HepG2 (cell line): Measurements from ENCODE around the gene WNT9A. TPM values are rescaled to one million over a fixed set of nuclear protein-coding genes. Genes with fewer than 3 reads are reported as not detected.

Experiments used
- ATAC-seq: fragments of 200-7000 bp; cut with Tn5 transposase; 3 replicates; pipeline ENCODE4 v1.9.1; 2020; ENCODE audit warnings: mild to moderate bottlenecking, moderate library complexity
- BruUV-seq: library from RNA; stranded (reverse); fragments of 400-500 nt; replicated peaks from 2 replicates; lab custom pipeline; 2021; lab: Mats Ljungman, UMichigan
- CTCF ChIA-PET: fragments of 300-600 bp; formaldehyde crosslinking; extraction: SDS; loops from one replicate; lab custom pipeline; 2021; ENCODE audit warnings: low total read pairs, inconsistent platforms, low intra/inter-chr PET ratio; lab: Yijun Ruan, JAX
- POLR2A ChIA-PET: fragments of 350-600 bp; sonication (Branson Sonifier 250); formaldehyde crosslinking; loops from one replicate; lab custom pipeline; 2020; ENCODE audit warnings: antibody characterized with exemption, inconsistent platforms; lab: Yijun Ruan, JAX
- DNase-seq: peaks from one replicate; pipeline ENCODE4 v3.0.0-alpha.2; 2015; ENCODE audit warnings: low spot score
- FAIRE-seq: peaks from 3 replicates; lab custom pipeline; 2011; peaks lifted over from hg19 to GRCh38; lab: Jason Lieb, UNC
- H2AFZ ChIP-seq: one replicate; pipeline ENCODE4 v1.6.1; 2011; ENCODE audit warnings: low read length, inconsistent platforms
- H3K27ac ChIP-seq: fragments of 300-600 bp; 3 replicates; pipeline ENCODE4 v1.8.0; 2011; ENCODE audit warnings: mixed run types, mild to moderate bottlenecking, mixed read lengths, low read length, inconsistent platforms; ENCODE audit not compliant: insufficient read depth; ENCODE audit errors: extremely low read length
- H3K27me3 ChIP-seq, 2 experiments: fragments of 200-600 bp in 1 of 2; 2 replicates in 1 of 2; 3 replicates in 1 of 2; pipeline versions ENCODE4 v1.6.0 to v1.8.0; 2011; ENCODE audit warnings: low read length in 2 of 2, mild to moderate bottlenecking in 2 of 2, moderate library complexity in 2 of 2, inconsistent platforms in 1 of 2; ENCODE audit not compliant: insufficient read depth in 2 of 2, control insufficient read depth in 1 of 2
- H3K36me3 ChIP-seq, 2 experiments: fragments of 200-600 bp in 1 of 2; replicated peaks in 1 of 2; 2 replicates in 1 of 2; 3 replicates in 1 of 2; pipeline versions ENCODE4 v1.5.1 to v1.8.0; 2011; ENCODE audit warnings: low read length in 2 of 2, inconsistent platforms in 1 of 2; ENCODE audit not compliant: insufficient read depth in 2 of 2, control insufficient read depth in 1 of 2
- H3K4me1 ChIP-seq: 2 replicates; pipeline ENCODE4 v1.5.1; 2012; ENCODE audit warnings: low read length, inconsistent platforms; ENCODE audit not compliant: insufficient read depth
- H3K4me2 ChIP-seq: 2 replicates; pipeline ENCODE4 v1.6.0; 2011; ENCODE audit warnings: low read depth, low read length, inconsistent platforms
- H3K4me3 ChIP-seq, 3 experiments: fragments of 200-600 bp in 1 of 3; sonication (generic), shearing (Covaris generic) in 1 of 3; replicated peaks in 1 of 3; 2 replicates each; pipeline ENCODE4 v1.5.1; 2011 to 2016; ENCODE audit warnings: low read length in 3 of 3, inconsistent platforms in 2 of 3, low read depth in 2 of 3, mild to moderate bottlenecking in 2 of 3, control low read depth in 1 of 3, mixed read lengths in 1 of 3; ENCODE audit not compliant: insufficient read depth in 1 of 3
- H3K79me2 ChIP-seq: one replicate; pipeline ENCODE4 v1.6.1; 2011; ENCODE audit warnings: low read length, inconsistent platforms; ENCODE audit not compliant: insufficient read depth
- H3K9ac ChIP-seq: 2 replicates; pipeline ENCODE4 v1.6.0; 2011; ENCODE audit warnings: mild to moderate bottlenecking, low read depth, low read length, inconsistent platforms; ENCODE audit not compliant: insufficient read depth
- H3K9me3 ChIP-seq: 2 replicates; pipeline ENCODE4 v1.5.1; 2012; ENCODE audit warnings: mild to moderate bottlenecking, low read length
- H4K20me1 ChIP-seq: 2 replicates; pipeline ENCODE4 v1.6.0; 2011; ENCODE audit warnings: inconsistent platforms, mild to moderate bottlenecking, low read length, moderate library complexity; ENCODE audit not compliant: insufficient read depth
- ESRRA ChIP-seq: sonication (generic); formaldehyde crosslinking; IDR thresholded peaks from 2 replicates; pipeline ENCODE4 v1.5.1; 2020; ENCODE audit warnings: mild to moderate bottlenecking, low read depth, missing genetic modification reagents
- ETV6 ChIP-seq: sonication (generic); formaldehyde crosslinking; conservative IDR thresholded peaks from 2 replicates; pipeline ENCODE4 v1.4.0; 2020; ENCODE audit warnings: missing genetic modification reagents
- FOXA1 ChIP-seq, 2 experiments: fragments of 450-650 bp in 1 of 2; sonication (generic) in 1 of 2; formaldehyde crosslinking in 1 of 2; IDR thresholded peaks; 2 replicates each; pipeline versions ENCODE4 v1.4.0 to v1.6.1; 2016 to 2020; ENCODE audit warnings: missing genetic modification reagents in 1 of 2
- HNRNPL ChIP-seq: fragments of 200-400 bp; formaldehyde crosslinking; IDR thresholded peaks from 2 replicates; pipeline ENCODE4 v1.6.1; 2017; ENCODE audit warnings: mild to moderate bottlenecking, low read depth, low read length
- SMC3 ChIP-seq: IDR thresholded peaks from 2 replicates; pipeline ENCODE4 v1.6.1; 2011; ENCODE audit warnings: low read length, improper control_type of control experiment
- SMYD3 ChIP-seq: sonication (generic); formaldehyde crosslinking; IDR thresholded peaks from 2 replicates; pipeline ENCODE4 v1.8.1; 2023; ENCODE audit warnings: mild to moderate bottlenecking, missing genetic modification reagents
- ZNF224 ChIP-seq: sonication (generic); formaldehyde crosslinking; IDR thresholded peaks from 2 replicates; pipeline ENCODE4 v1.5.0; 2020; ENCODE audit warnings: mild to moderate bottlenecking, missing genetic modification reagents
- ZNF772 ChIP-seq: sonication (generic); formaldehyde crosslinking; IDR thresholded peaks from 2 replicates; pipeline ENCODE4 v1.5.0; 2020; ENCODE audit warnings: mild to moderate bottlenecking, missing genetic modification reagents
- ZSCAN20 ChIP-seq: sonication (generic); formaldehyde crosslinking; IDR thresholded peaks from 2 replicates; pipeline ENCODE4 v1.4.0; 2020; ENCODE audit warnings: missing genetic modification reagents, mild to moderate bottlenecking, borderline replicate concordance
- WGBS: methylation state at CpG from one replicate; pipeline ENCODE4 v1.1.6; 2017; ENCODE audit warnings: low lambda C conversion rate; 5-methylcytosine and 5-hydroxymethylcytosine counted together
- in situ Hi-C: cut with HindIII; loops from 2 replicates; pipeline ENCODE4 v1.10.0; 2017; ENCODE audit warnings: low pct_unique_long_range_greater_than_20kb; ENCODE audit not compliant: extremely low pct_ligation_motif_present
- intact Hi-C: fragments of 100-400 bp; cut with micrococcal nuclease; formaldehyde crosslinking; loops from one replicate; pipeline ENCODE4 v1.10.0; 2022; ENCODE audit not compliant: unreplicated experiment
- polyA plus RNA-seq, 8 experiments: library from polyadenylated mRNA; depleted of rRNA in 3 of 8; stranded (reverse) in 7 of 8; unstranded in 1 of 8; fragments of >200 nt; fragmentation: Illumina TruSeq in 4 of 8; extraction: Trizol in 4 of 8; gene quantifications; 2 replicates each; pipeline versions ENCODE4 v1.2.1 to v1.2.3, GENCODE V29; 2011 to 2016; ENCODE audit warnings: low read depth in 4 of 8, missing spikeins in 1 of 8, mixed read lengths in 1 of 8; ENCODE audit not compliant: insufficient read depth in 1 of 8
- total RNA-seq, 5 experiments: library from RNA; depleted of rRNA; stranded (reverse); fragments of >200 nt; fragmentation: Illumina TruSeq; extraction: Trizol; gene quantifications; 2 replicates each; pipeline ENCODE4 v1.2.3, GENCODE V29; 2016; ENCODE audit warnings: low read depth in 1 of 5
- TF ChIP-seq, protein P1 (sequence below): sonication (generic); formaldehyde crosslinking; IDR thresholded peaks from 2 replicates; pipeline ENCODE4 v1.8.1; 2023; ENCODE audit warnings: mild to moderate bottlenecking, missing genetic modification reagents, borderline replicate concordance
- TF ChIP-seq, protein P2 (sequence below): sonication (generic); formaldehyde crosslinking; IDR thresholded peaks from 2 replicates; pipeline ENCODE4 v1.5.1; 2020; ENCODE audit warnings: mild to moderate bottlenecking, missing genetic modification reagents, moderate library complexity

WNT9A gene
- total and polyA plus RNA-seq, 2 of the 13 experiments (the other 11 are each of a cell fraction or from before 2014, with no cell fraction given) = 0.04 TPM; not detected in 1

DNA sequence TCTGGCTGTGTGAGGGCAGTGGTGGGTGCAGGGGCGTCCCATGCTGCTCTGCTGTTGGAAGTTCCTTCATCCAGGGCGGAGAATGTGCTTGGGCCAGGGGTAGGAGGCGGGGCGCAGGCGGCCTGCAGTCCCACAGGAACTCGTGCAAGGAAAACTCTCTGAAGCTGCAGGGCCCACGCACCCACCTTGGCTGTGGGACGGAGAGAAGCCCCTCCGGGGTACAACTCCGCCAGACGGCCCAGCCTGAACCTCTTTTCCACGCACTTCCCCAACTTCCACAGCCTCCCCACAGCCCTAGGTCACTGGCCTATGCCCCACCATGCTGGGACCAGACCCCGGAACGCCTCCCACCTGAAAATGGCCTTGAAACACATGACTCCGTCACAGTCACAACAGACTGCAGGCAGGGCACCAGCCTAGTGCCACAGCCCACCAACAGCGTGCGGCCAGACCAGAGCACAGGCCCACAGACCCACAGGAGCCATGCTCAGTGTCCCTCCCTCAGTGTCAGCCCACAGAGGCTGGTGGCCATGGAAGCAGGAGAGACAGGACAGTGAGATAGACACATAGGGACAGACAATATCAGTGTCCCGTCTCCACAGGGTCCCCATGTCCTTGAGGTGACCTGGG is 47.8 kb downstream of the WNT9A start:
- no peak for DNase-seq
- H3K9me3 ChIP-seq = no peaks in the 10 kb centered on the region
- no peak for FAIRE-seq
- TF ChIP-seq ZSCAN20 = no peak
- TF ChIP-seq, protein P1, sequence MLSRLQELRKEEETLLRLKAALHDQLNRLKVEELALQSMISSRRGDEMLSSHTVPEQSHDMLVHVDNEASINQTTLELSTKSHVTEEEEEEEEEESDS (CRISPR knock-in tag) = no peak
- no peak for TF ChIP-seq SMC3
- no peak for TF ChIP-seq ETV6 (CRISPR knock-in tag)
- TF ChIP-seq, protein P2, sequence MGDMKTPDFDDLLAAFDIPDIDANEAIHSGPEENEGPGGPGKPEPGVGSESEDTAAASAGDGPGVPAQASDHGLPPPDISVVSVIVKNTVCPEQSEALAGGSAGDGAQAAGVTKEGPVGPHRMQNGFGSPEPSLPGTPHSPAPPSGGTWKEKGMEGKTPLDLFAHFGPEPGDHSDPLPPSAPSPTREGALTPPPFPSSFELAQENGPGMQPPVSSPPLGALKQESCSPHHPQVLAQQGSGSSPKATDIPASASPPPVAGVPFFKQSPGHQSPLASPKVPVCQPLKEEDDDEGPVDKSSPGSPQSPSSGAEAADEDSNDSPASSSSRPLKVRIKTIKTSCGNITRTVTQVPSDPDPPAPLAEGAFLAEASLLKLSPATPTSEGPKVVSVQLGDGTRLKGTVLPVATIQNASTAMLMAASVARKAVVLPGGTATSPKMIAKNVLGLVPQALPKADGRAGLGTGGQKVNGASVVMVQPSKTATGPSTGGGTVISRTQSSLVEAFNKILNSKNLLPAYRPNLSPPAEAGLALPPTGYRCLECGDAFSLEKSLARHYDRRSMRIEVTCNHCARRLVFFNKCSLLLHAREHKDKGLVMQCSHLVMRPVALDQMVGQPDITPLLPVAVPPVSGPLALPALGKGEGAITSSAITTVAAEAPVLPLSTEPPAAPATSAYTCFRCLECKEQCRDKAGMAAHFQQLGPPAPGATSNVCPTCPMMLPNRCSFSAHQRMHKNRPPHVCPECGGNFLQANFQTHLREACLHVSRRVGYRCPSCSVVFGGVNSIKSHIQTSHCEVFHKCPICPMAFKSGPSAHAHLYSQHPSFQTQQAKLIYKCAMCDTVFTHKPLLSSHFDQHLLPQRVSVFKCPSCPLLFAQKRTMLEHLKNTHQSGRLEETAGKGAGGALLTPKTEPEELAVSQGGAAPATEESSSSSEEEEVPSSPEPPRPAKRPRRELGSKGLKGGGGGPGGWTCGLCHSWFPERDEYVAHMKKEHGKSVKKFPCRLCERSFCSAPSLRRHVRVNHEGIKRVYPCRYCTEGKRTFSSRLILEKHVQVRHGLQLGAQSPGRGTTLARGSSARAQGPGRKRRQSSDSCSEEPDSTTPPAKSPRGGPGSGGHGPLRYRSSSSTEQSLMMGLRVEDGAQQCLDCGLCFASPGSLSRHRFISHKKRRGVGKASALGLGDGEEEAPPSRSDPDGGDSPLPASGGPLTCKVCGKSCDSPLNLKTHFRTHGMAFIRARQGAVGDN (CRISPR knock-in tag) = no peak
- TF ChIP-seq FOXA1 (IDR thresholded peaks at IDR 0.05) = no peak
- no peak for TF ChIP-seq FOXA1 (CRISPR knock-in tag; IDR thresholded peaks at IDR 0.05)
- no peak for TF ChIP-seq HNRNPL
- TF ChIP-seq SMYD3 (CRISPR knock-in tag) = no peak
- TF ChIP-seq ZNF772 (CRISPR knock-in tag) = no peak
- TF ChIP-seq ZNF224 (CRISPR knock-in tag) = no peak
- no peak for TF ChIP-seq ESRRA (CRISPR knock-in tag)
- H3K9ac ChIP-seq = no peak overlapping the region
- ChIA-PET CTCF (no interaction called here), POLR2A (no interaction called here)
- intact Hi-C loops (no loop called here), in situ Hi-C loops (loop anchor here (5.0 kb wide), 1 partner anchor 47 kb away; the partner anchor contains the start of gene WNT9A)
- H4K20me1 ChIP-seq = no peaks in the 10 kb centered on the region
- no peaks in the 10 kb centered on the region for H3K79me2 ChIP-seq
- no peak for ATAC-seq
- no peak overlapping the region for H2AFZ ChIP-seq
- no peaks in the 10 kb centered on the region for H3K36me3 ChIP-seq
- BruUV-seq = no TSS peak
- peaks cover 20% of the 10 kb centered on the region for H3K4me1 ChIP-seq
- H3K4me3 ChIP-seq = no peak overlapping the region
- H3K27me3 ChIP-seq = peaks cover 1 to 8% of the 10 kb centered on the region in 2 experiments; a peak in 3 of 5 replicates
- no peak overlapping the region for H3K4me2 ChIP-seq
- H3K27ac ChIP-seq = no peak overlapping the region
- WGBS = 43% methylated on average over 15 of the region's 18 CpGs
